Measurements from ENCODE around the gene CDC42. TPM values are rescaled to one million over a fixed set of nuclear protein-coding genes. Genes with fewer than 3 reads are reported as not detected.

CDC42 gene
- total and polyA plus RNA-seq, 5 donors from 2014 or later = 290 to 513 (median 376) TPM

DNA sequence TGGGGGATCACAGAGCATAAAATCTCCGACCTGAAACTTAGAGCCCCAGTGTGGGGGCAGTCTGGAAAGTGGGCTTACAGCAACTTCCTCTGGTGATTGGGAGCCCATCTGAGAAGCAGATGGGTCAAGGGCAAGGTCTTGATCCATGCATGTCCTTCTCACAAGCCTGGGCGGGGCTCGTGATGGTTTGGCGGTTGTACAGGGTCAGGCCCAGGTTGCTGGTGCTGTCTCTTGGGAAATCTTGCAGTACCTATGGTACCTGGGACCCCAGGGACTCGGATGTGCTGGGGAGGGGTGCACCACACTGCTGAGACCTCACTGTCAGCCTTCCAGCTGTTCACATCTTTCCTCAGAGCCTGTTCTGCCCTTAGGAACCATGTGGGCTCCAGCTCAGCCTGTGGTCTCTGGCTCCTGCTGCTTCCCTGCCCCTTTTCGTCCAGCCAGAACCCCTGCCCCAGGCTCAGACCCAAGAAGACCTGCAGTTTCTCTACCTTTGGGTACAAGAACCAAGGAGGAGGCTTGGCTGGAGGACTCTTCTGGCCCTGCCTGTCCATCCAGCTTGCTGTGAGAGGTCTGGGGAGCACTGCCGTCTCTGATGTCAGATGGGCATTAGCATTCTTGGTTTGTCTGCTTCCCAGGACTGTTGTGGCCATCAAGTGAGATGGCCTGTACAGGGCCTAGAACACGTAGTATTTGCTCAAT, 65.9 kb downstream of the CDC42 start:
- ATAC-seq (ENCODE audit: low read depth in 2 of 2) (no peak), DNase-seq (no peak)
- peak overlapping the region in 2 of 3 donors; percentile 43 to 60 for H3K27ac Mint-ChIP-seq
- Histone ChIP-seq H3K4me3 (ENCODE audit: low read depth, low read length) (no peak overlapping the region), H3K36me3 (ENCODE audit: control insufficient read depth, insufficient read depth, low read length) (peaks cover 29% of the 10 kb centered on the region), H3K27ac (ENCODE audit: insufficient read depth, low read length, poor library complexity, severe bottlenecking) (no peak overlapping the region), H3K9me3 (ENCODE audit: control insufficient read depth in 2 of 2, low read length in 2 of 2) (no peaks in the 10 kb centered on the region), H3K4me1 (ENCODE audit: control insufficient read depth, insufficient read depth, low read length, poor library complexity, severe bottlenecking) (no peaks in the 10 kb centered on the region), H3K27me3 (ENCODE audit: control insufficient read depth, insufficient read depth, low read length) (no peaks in the 10 kb centered on the region)
- no peaks in the 10 kb centered on the region for H3K27me3 Mint-ChIP-seq
- H3K36me3 Mint-ChIP-seq = peaks cover 19% of the 10 kb centered on the region
- H3K9me3 Mint-ChIP-seq = no peaks in the 10 kb centered on the region
- H3K4me3 Mint-ChIP-seq = no peak overlapping the region
- peaks cover 4 to 22% (median 15%) of the 10 kb centered on the region in 4 donors for H3K4me1 Mint-ChIP-seq

DNA sequence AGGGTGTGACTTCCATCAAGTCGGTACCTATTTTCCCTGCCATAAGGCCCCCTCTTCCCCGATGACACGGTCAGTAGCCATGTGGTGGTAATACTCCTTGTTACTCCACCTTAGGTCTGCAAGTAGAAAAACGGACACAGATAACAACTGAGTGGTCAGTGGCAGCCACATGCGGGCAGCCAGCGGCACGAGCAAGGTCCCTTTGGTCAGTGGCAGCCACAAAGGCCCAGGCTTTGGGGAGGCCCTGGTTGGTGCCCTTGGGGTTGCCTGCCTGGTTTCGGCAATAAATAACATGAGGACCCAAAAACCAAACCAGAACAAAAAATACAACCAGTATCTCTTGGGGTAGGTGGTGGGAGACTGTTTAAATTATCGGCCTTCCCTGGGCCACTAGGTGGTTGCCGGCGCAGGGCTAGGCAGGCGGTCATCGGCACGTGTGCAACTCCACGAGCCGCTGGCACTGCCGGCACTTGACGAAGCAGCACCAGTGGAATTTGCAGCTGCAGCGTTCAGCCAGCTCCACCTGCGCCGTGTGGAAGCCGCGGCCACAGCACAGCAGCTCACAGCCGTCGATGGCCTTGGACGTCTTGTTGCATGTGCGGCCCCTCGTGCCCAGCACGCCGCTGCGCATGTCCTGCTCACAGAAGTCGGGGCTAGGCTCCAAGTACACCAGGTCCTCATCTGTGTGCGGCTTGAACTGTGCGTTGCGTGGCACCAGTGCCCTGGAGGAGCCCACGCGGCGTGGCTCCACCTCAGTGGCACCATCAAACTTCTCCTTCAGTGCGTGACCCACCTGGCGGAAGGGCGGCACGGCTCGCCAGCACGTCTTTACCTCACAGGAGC, 67.3 kb downstream of the CDC42 start:
- DNase-seq = no peak
- Mint-ChIP-seq H3K4me1 (peaks cover 3 to 16% (median 14%) of the 10 kb centered on the region in 4 donors), H3K9me3 (no peaks in the 10 kb centered on the region), H3K27ac (no peak overlapping the region), H3K36me3 (peaks cover 18% of the 10 kb centered on the region), H3K27me3 (no peaks in the 10 kb centered on the region), H3K4me3 (no peak overlapping the region)
- no peak overlapping the region for H3K27ac ChIP-seq (ENCODE audit: insufficient read depth, low read length, poor library complexity, severe bottlenecking)
- H3K27me3 ChIP-seq (ENCODE audit: control insufficient read depth, insufficient read depth, low read length) = no peaks in the 10 kb centered on the region
- H3K4me1 ChIP-seq (ENCODE audit: control insufficient read depth, insufficient read depth, low read length, poor library complexity, severe bottlenecking) = no peaks in the 10 kb centered on the region
- ATAC-seq (ENCODE audit: low read depth in 2 of 2) = no peak
- no peaks in the 10 kb centered on the region for H3K9me3 ChIP-seq (ENCODE audit: control insufficient read depth in 2 of 2, low read length in 2 of 2)
- peaks cover 19% of the 10 kb centered on the region for H3K36me3 ChIP-seq (ENCODE audit: control insufficient read depth, insufficient read depth, low read length)
- no peak overlapping the region for H3K4me3 ChIP-seq (ENCODE audit: low read depth, low read length)

DNA sequence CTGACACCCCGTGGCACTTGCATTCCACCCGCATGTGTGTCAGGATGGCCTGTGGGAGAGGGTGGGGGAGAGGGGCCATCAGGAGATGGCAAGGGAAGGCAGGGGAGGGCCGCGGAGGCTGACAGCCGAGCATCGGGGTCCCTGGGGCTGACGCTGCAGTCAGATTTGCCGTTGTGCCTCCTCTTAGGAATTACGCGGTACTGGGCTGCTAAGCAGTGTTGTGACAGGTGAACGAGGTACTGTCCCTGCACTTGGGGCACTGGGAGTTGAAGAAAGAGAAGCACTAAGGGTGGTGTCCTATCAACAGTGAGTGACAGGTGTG, 67.9 kb downstream of the CDC42 start:
- H3K36me3 ChIP-seq (ENCODE audit: control insufficient read depth, insufficient read depth, low read length) = peaks cover 13% of the 10 kb centered on the region
- no peaks in the 10 kb centered on the region for H3K9me3 ChIP-seq (ENCODE audit: control insufficient read depth in 2 of 2, low read length in 2 of 2)
- no peaks in the 10 kb centered on the region for H3K4me1 ChIP-seq (ENCODE audit: control insufficient read depth, insufficient read depth, low read length, poor library complexity, severe bottlenecking)
- Mint-ChIP-seq H3K27me3 (no peaks in the 10 kb centered on the region), H3K9me3 (no peaks in the 10 kb centered on the region), H3K27ac (peak overlapping the region in 1 of 3 donors; percentile 51), H3K4me3 (no peak overlapping the region), H3K36me3 (peaks cover 14% of the 10 kb centered on the region), H3K4me1 (peaks cover 0 to 11% (median 9%) of the 10 kb centered on the region in 4 donors)
- DNase-seq (no peak), ATAC-seq (ENCODE audit: low read depth in 2 of 2) (no peak)
- H3K4me3 ChIP-seq (ENCODE audit: low read depth, low read length) = no peak overlapping the region
- H3K27me3 ChIP-seq (ENCODE audit: control insufficient read depth, insufficient read depth, low read length) = no peaks in the 10 kb centered on the region
- H3K27ac ChIP-seq (ENCODE audit: insufficient read depth, low read length, poor library complexity, severe bottlenecking) = no peak overlapping the region

DNA sequence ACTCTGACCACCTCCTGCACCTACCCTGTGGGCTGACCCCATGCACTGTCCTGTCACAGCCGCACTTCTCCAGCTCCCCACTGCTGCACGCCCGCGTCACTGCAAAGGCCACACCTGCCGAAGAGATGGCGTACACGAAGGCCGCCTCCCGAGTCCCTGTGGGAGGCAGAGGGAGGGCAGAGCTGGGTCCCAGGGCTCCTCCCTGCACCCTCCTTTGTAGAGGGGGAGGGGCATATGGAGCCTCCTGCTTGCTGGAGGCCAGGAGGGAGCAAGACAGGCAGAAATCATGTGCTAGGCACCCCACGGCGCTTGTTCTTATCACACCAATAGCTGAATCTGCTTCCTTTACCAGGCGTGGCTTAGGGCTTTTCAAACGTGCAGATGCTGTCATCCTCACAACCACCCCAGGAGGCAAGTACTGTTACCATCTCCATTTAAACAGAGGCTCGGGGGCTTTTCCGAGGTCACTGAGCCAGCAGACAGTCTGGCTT, 69.0 kb downstream of the CDC42 start:
- ATAC-seq (ENCODE audit: low read depth in 2 of 2) = no peak
- H3K27me3 Mint-ChIP-seq = no peaks in the 10 kb centered on the region
- H3K9me3 Mint-ChIP-seq = no peaks in the 10 kb centered on the region
- H3K27ac Mint-ChIP-seq = no peak overlapping the region
- Histone ChIP-seq H3K9me3 (ENCODE audit: control insufficient read depth in 2 of 2, low read length in 2 of 2) (no peaks in the 10 kb centered on the region), H3K27ac (ENCODE audit: insufficient read depth, low read length, poor library complexity, severe bottlenecking) (no peak overlapping the region), H3K4me3 (ENCODE audit: low read depth, low read length) (no peak overlapping the region), H3K4me1 (ENCODE audit: control insufficient read depth, insufficient read depth, low read length, poor library complexity, severe bottlenecking) (no peaks in the 10 kb centered on the region), H3K27me3 (ENCODE audit: control insufficient read depth, insufficient read depth, low read length) (no peaks in the 10 kb centered on the region), H3K36me3 (ENCODE audit: control insufficient read depth, insufficient read depth, low read length) (peaks cover 12% of the 10 kb centered on the region)
- peaks cover 0 to 7% (median 5%) of the 10 kb centered on the region in 4 donors for H3K4me1 Mint-ChIP-seq
- H3K4me3 Mint-ChIP-seq = no peak overlapping the region
- no peak for DNase-seq
- H3K36me3 Mint-ChIP-seq = peaks cover 11% of the 10 kb centered on the region

DNA sequence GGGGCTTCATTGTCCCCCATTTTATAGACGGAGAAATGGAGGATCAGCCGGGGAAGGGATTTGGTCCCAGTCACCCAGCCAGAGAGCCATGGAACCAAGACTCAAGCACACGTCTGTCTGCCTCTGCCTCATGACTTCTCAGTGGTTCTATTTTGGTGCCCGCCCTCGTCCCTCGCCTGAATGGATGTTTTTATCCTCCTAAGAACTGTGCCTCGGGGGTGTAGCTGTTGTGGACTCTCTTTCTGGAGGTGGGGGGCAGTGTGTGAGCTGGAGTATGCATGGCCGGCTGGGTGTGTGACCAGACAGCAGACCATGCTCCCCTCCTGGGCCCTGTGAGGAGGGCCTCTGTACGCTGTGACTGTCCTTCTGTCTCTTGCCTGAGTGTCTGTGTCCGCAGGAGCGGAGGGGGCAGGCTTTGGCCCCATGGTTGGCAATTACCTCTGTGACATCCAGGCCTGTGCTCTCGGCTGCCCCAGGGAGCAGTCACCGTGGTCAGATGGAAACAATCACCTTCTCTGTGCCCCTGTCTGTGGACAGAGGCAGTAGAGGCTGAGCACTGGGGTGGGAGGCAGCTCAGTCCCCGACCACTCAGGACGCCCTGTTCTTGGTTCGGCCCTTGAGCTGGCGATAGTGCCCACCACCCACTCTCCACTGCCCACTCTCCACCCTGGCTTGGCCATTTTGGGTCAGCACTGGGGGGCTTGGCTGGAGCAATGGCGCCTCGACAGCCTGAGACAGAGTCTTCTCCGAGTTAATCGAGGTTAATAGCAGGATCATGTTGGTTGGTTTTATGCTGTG, 70.0 kb downstream of the CDC42 start:
- no peaks in the 10 kb centered on the region for H3K27me3 ChIP-seq (ENCODE audit: control insufficient read depth, insufficient read depth, low read length)
- Mint-ChIP-seq H3K36me3 (peaks cover 11% of the 10 kb centered on the region), H3K27ac (no peak overlapping the region), H3K4me1 (peaks cover 0 to 6% (median 4%) of the 10 kb centered on the region in 4 donors), H3K4me3 (no peak overlapping the region), H3K27me3 (no peaks in the 10 kb centered on the region), H3K9me3 (no peaks in the 10 kb centered on the region)
- no peak overlapping the region for H3K4me3 ChIP-seq (ENCODE audit: low read depth, low read length)
- H3K27ac ChIP-seq (ENCODE audit: insufficient read depth, low read length, poor library complexity, severe bottlenecking) = no peak overlapping the region
- H3K9me3 ChIP-seq (ENCODE audit: control insufficient read depth in 2 of 2, low read length in 2 of 2) = no peaks in the 10 kb centered on the region
- no peak for ATAC-seq (ENCODE audit: low read depth in 2 of 2)
- DNase-seq = no peak
- no peaks in the 10 kb centered on the region for H3K4me1 ChIP-seq (ENCODE audit: control insufficient read depth, insufficient read depth, low read length, poor library complexity, severe bottlenecking)
- H3K36me3 ChIP-seq (ENCODE audit: control insufficient read depth, insufficient read depth, low read length) = peaks cover 5% of the 10 kb centered on the region

DNA sequence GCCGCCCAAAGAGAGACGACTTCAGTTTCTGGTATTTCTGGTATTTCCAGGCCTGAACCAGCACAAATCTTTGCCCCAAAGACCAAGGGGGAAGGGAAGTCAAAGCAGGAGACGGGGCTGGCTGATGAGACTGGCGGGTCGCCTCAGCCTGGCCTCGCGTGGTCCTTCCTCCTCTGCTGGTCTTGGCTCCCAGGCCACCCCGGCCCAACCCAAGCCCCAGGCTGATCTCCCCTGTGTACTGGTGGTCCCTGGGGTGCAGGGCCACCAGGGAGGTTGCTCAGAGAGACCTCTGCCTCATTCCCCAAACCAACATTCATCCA, 70.5 kb downstream of the CDC42 start:
- Mint-ChIP-seq H3K9me3 (no peaks in the 10 kb centered on the region), H3K27ac (no peak overlapping the region), H3K4me3 (no peak overlapping the region), H3K27me3 (no peaks in the 10 kb centered on the region), H3K4me1 (peaks cover 0 to 8% (median 4%) of the 10 kb centered on the region in 4 donors), H3K36me3 (peaks cover 11% of the 10 kb centered on the region)
- Histone ChIP-seq H3K36me3 (ENCODE audit: control insufficient read depth, insufficient read depth, low read length) (peaks cover 4% of the 10 kb centered on the region), H3K27me3 (ENCODE audit: control insufficient read depth, insufficient read depth, low read length) (no peaks in the 10 kb centered on the region), H3K9me3 (ENCODE audit: control insufficient read depth in 2 of 2, low read length in 2 of 2) (no peaks in the 10 kb centered on the region), H3K4me1 (ENCODE audit: control insufficient read depth, insufficient read depth, low read length, poor library complexity, severe bottlenecking) (no peaks in the 10 kb centered on the region), H3K4me3 (ENCODE audit: low read depth, low read length) (no peak overlapping the region), H3K27ac (ENCODE audit: insufficient read depth, low read length, poor library complexity, severe bottlenecking) (no peak overlapping the region)
- ATAC-seq (ENCODE audit: low read depth in 2 of 2) (no peak), DNase-seq (no peak)

DNA sequence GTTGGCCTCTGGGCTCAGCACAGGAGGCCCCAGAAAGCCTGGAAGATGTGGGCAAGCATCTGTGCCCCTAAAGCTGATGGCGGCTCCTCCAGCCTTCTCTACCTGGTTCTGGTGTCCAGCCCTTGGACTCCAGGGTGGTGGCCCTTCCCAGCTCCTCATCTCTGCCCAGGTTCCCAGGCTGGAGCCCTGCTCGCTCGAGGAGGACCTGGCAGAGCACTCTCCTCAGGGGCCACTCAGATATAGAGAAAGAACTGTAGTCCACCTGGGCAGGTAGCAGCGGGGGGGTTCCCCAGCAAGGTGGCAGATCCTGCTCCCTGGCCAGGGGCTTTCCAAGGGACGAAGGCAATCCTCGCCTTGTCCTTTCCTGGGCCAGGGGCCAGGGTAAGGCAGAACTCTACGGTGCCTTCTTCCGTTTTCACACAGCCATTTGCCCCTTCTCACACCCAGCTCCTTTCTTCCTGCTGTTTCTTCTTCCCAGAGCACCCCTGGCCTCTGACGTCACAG, 71.4 kb downstream of the CDC42 start:
- Mint-ChIP-seq H3K27ac (peak overlapping the region in 2 of 3 donors; percentile 52 to 71), H3K4me3 (no peak overlapping the region), H3K4me1 (peaks cover 0 to 7% (median 4%) of the 10 kb centered on the region in 4 donors), H3K27me3 (no peaks in the 10 kb centered on the region), H3K9me3 (no peaks in the 10 kb centered on the region), H3K36me3 (peaks cover 9% of the 10 kb centered on the region)
- no peaks in the 10 kb centered on the region for H3K9me3 ChIP-seq (ENCODE audit: control insufficient read depth in 2 of 2, low read length in 2 of 2)
- ATAC-seq (ENCODE audit: low read depth in 2 of 2) (no peak), DNase-seq (no peak)
- H3K4me1 ChIP-seq (ENCODE audit: control insufficient read depth, insufficient read depth, low read length, poor library complexity, severe bottlenecking) = no peaks in the 10 kb centered on the region
- peaks cover 4% of the 10 kb centered on the region for H3K36me3 ChIP-seq (ENCODE audit: control insufficient read depth, insufficient read depth, low read length)
- H3K27me3 ChIP-seq (ENCODE audit: control insufficient read depth, insufficient read depth, low read length) = no peaks in the 10 kb centered on the region
- no peak overlapping the region for H3K4me3 ChIP-seq (ENCODE audit: low read depth, low read length)
- no peak overlapping the region for H3K27ac ChIP-seq (ENCODE audit: insufficient read depth, low read length, poor library complexity, severe bottlenecking)

Data from CD4-positive, CD25-positive, alpha-beta regulatory T cell (primary cell).